Neural progenitor cell (in vitro differentiated cells): Measurements from ENCODE around the gene SNTG2.

ENCODE experiments used
- CTCF ChIP-seq: fragments of 200-600 bp; sonication (generic); IDR thresholded peaks from 2 replicates; pipeline ENCODE4 v1.5.1; 2017; ENCODE audit warnings: antibody characterized with exemption, mild to moderate bottlenecking
- EZH2 ChIP-seq: fragments of 200-600 bp; sonication (generic); IDR thresholded peaks from 2 replicates; pipeline ENCODE4 v1.6.1; 2017; ENCODE audit warnings: antibody characterized with exemption, mild to moderate bottlenecking, moderate library complexity

DNA sequence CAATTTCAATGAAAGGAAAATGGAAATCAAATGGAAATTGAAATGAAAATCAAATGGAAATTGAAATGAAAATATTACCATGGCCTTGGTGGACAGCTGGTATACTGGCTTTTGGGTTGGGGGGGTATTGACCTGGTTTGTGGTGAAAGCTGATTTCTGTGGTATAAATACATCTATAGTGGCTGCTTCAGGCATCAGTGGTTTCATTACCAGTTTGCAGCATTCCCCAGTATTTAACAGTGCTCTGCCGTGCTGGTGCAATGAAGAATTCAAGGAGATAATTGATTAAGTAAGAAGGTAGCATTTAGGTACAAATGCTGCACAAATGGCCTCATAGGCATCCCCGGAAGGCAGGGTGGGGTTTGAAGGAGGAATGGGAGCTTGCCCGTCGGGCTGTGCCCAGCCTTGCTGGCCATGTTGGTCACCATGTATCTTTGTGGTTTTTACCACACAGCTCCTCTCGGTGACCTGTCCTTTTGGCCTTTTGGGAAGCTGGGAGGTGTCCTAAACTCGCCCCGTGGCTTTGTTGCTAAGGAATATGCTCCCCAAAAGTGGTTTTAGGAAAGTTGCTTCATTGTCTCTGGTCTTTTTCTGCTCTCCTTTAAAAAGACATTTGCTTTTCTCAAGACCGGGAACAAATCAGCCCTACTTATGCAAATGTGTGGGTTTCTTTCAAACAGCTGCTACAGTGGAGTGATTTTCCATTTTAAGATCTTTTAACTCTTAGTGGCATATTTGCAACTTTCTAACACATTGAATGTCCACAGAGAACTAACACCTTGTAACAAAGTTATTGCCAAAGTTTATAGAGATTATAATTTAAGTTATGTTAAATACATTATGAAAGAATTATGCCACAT, 28.6 kb downstream of the SNTG2 start:
- TF ChIP-seq CTCF (no peak), EZH2 (no peak)
